Right ventricle myocardium superior (tissue), 1 donor: ENCODE data around the gene PRKN. TPM values are rescaled to one million over a fixed set of nuclear protein-coding genes. Genes with fewer than 3 reads are reported as not detected.

Experiments
- ATAC-seq: fragments of 200-7000 bp; cut with Tn5 transposase; one replicate; pipeline ENCODE4 v1.9.1; 2020; ENCODE audit warnings: mild to moderate bottlenecking; ENCODE audit not compliant: poor library complexity
- DNase-seq: peaks from one replicate; pipeline ENCODE4 v3.0.0-alpha.2; 2020
- intact Hi-C: fragments of 100-400 bp; cut with DNase I; formaldehyde crosslinking; loops from one replicate; pipeline ENCODE4 v1.11.2; 2022
- total RNA-seq: library from RNA; stranded (reverse); fragmentation: NEBNext Ultra II Directional; extraction: Animal tissue kit (Norgen Biotek cat#: 25700); gene quantifications from one replicate; pipeline ENCODE4 v1.2.1, GENCODE V29; 2021
- donor health status: DM: no; HTN: yes; CAD: no; lungs with severe emphysema.

The PRKN gene
- total RNA-seq, 1 donor from 2014 or later: 20.6 TPM

DNA sequence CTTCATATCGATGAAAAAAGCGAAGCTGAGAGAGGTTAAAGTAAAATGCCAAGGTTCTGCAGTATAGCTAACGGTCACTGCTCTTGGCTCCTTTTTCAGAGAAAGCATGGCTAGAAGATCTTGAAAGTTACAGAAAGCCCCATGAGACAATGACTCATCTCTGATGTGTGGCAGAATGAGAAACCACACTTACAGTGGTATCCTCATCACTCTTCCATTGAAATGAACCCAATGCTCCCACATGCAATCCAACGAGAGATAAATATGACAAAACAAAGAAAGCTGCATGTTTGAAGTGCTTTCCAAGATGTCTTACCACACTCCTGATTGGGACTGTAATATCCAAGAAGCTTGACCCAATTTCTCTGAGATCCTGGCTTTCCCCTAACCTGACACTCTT, 694.9 kb downstream of the PRKN start:
- DNase-seq (no peak), ATAC-seq (no peak)
- intact Hi-C loops: no loop called here

GRCh38 chr6:162029873-162030576, 697.5 kb downstream of the PRKN start:
- DNase-seq (no peak), ATAC-seq (no peak)
- intact Hi-C loops: no loop called here

- ATAC-seq: no peak
- intact Hi-C loops: no loop called here
These were observed 700.7 kb downstream of the PRKN start for GRCh38 chr6:162026843-162027242.

DNA sequence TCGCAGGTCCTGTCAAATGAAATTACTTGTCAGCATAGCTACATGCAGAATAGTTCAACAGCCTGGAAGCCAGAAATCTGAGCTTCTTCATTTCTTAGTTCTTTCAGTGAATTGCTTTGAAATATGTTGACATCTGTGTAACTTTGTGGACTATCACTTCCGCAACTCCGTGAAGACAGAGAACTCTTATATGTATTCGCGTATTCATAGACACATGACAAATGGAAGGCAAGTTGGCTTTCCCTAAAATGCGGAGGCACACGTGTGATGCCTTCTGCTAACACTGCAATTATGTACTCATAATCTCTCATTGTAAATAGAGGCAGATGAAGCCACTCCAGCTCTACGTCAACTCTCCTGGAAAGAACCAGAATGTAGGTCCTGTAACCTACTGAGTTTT, 701.5 kb downstream of the PRKN start:
- intact Hi-C loops: no loop called here

More at GRCh38 chr6:162026843-162027242, 700.7 kb downstream of the PRKN start:
- DNase-seq: no peak

GRCh38 chr6:162019349-162019748, 708.2 kb downstream of the PRKN start:
- DNase-seq (no peak), ATAC-seq (no peak)
- intact Hi-C loops: no loop called here

More for the DNA sequence above, 701.5 kb downstream of the PRKN start:
- no peak for ATAC-seq
- DNase-seq: no peak

GRCh38 chr6:162017536-162017935, 710.0 kb downstream of the PRKN start:
- intact Hi-C loops: no loop called here
- no peak for DNase-seq
- ATAC-seq: no peak

DNA sequence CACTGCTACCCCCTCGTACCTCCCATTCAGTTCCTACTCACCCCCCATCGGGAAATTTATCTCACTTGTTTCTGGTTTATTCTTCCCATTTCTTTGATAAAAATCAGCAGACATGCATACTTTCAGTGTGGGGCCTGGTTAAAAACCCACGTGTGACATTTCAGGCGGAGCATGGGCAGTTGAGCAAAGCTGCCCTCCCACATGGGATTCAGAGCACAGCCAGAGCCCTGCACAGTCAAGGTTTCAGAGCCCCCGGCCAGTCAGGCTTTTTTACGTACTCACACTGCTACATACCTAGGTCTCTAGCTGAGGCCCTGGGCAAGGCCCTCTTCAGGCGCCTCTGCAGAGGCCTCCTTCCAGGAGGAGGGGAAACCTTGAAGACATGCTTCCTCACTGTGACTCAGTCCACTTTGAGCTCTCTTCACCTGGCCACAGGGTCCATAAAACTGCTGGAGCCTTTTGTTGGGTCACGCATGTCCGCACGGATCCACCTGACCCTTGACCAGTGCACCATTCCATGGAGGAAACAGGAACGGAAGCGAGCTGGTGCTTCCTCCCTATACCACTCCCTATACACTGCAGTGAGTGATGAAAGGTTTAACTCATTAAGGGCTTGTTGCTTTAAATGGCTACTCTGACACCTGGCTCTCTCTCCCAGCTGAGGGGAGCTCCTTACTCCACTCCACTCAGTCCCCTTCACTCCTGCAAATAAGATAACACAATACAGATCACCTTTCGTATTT, 713.3 kb downstream of the PRKN start:
- ATAC-seq (no peak), DNase-seq (no peak)
- intact Hi-C loops: no loop called here

- DNase-seq (no peak), ATAC-seq (no peak)
- intact Hi-C loops: no loop called here
These were observed 722.2 kb downstream of the PRKN start for GRCh38 chr6:162005372-162005771.

GRCh38 chr6:161996783-161997182, 730.8 kb downstream of the PRKN start:
- intact Hi-C loops: no loop called here
- DNase-seq: no peak
- no peak for ATAC-seq

DNA sequence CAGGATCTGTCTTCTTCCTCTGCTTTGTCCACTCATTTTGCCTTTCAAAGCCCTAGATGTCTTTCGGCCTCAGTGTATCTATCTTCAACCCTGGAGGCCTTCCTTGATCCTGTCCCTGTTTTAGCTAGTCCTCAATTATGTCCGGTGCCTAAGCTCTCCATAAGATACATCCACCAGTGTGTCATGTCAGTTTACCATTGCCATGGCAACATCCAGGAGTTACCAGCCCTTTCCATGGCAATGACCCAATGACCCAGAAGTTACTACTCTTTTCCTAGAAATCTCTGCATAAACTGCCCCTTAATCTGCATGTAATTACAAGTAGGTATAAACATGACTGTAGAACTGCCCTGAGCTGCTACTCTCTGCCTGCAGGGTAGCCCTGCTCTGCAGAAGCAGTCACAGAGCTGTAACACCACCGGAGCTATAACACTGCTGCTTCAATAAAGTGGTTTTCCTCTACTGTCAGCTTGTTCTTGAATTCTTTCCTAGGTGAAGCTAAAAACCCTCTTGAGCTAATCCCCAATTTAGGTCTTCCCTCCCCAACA, 741.6 kb downstream of the PRKN start:
- intact Hi-C loops: no loop called here
- DNase-seq (no peak), ATAC-seq (no peak)

- ATAC-seq (no peak), DNase-seq (no peak)
- intact Hi-C loops: no loop called here
These were observed 742.9 kb downstream of the PRKN start for GRCh38 chr6:161984713-161985112.

- DNase-seq (no peak), ATAC-seq (no peak)
- intact Hi-C loops: no loop called here
These were observed 751.0 kb downstream of the PRKN start for GRCh38 chr6:161976553-161976952.

DNA sequence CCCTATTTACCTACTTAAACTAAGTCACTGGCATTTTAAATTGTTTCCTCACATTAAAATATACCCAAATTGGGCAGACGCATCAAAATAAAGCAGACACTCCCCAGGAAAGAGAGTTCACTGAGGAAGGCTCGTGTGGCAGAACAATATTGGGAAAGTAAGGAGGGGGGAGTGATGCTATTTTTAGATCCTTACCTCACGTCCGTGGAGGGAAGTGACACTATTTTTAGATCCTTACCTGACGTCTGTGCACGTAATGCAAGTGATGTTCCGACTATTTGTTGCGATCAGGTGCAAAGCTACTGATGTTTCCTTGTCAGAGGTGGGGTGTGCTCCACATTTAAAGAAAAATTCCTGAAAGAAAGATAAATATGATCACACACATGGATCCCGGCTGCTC, 754.5 kb downstream of the PRKN start:
- DNase-seq (no peak), ATAC-seq (no peak)
- intact Hi-C loops: no loop called here

- no peak for DNase-seq
- no peak for ATAC-seq
- intact Hi-C loops: no loop called here
These were observed 756.5 kb downstream of the PRKN start for GRCh38 chr6:161971043-161971442.

GRCh38 chr6:161963634-161964234, 763.8 kb downstream of the PRKN start:
- intact Hi-C loops: no loop called here
- ATAC-seq: no peak
- no peak for DNase-seq

- ATAC-seq (no peak), DNase-seq (no peak)
- intact Hi-C loops: no loop called here
These were observed 764.4 kb downstream of the PRKN start for GRCh38 chr6:161963181-161963580.

GRCh38 chr6:161961796-161962195, 765.8 kb downstream of the PRKN start:
- intact Hi-C loops: no loop called here

GRCh38 chr6:161961046-161961445, 766.5 kb downstream of the PRKN start:
- ATAC-seq (no peak), DNase-seq (no peak)
- intact Hi-C loops: no loop called here

More at GRCh38 chr6:161961796-161962195, 765.8 kb downstream of the PRKN start:
- ATAC-seq (no peak), DNase-seq (no peak)

DNA sequence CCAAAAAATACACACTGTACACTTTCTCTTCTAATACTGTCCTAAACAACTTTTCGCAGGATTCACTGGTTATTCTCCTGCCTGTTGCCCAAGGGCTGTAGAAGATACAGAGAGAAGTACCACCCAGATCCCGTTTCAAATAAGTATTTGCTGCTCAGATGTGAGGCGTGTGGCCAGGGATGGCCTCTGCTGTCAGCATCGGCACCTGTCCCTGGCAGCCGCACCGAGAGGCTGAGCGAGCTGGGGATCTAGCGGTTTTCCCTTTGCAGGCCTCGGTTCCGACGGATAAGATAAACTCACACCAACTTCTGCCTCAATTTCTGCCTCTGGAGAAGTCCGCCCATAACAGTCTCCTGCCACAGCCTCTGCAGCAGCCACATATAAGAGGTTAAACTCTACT, 768.5 kb downstream of the PRKN start:
- intact Hi-C loops: no loop called here
- no peak for DNase-seq
- no peak for ATAC-seq

GRCh38 chr6:161956082-161956481, 771.5 kb downstream of the PRKN start:
- no peak for DNase-seq
- ATAC-seq: no peak
- intact Hi-C loops: no loop called here
